HG03342 (cell line): ENCODE measurements around the gene TRAPPC3.

Source experiments
- ATAC-seq: cut with Tn5 transposase; IDR thresholded peaks from one replicate; pipeline ENCODE4 v1.9.1; 2021; ENCODE audit warnings: mild to moderate bottlenecking, moderate library complexity; ENCODE audit not compliant: unreplicated experiment

TRAPPC3 gene

DNA sequence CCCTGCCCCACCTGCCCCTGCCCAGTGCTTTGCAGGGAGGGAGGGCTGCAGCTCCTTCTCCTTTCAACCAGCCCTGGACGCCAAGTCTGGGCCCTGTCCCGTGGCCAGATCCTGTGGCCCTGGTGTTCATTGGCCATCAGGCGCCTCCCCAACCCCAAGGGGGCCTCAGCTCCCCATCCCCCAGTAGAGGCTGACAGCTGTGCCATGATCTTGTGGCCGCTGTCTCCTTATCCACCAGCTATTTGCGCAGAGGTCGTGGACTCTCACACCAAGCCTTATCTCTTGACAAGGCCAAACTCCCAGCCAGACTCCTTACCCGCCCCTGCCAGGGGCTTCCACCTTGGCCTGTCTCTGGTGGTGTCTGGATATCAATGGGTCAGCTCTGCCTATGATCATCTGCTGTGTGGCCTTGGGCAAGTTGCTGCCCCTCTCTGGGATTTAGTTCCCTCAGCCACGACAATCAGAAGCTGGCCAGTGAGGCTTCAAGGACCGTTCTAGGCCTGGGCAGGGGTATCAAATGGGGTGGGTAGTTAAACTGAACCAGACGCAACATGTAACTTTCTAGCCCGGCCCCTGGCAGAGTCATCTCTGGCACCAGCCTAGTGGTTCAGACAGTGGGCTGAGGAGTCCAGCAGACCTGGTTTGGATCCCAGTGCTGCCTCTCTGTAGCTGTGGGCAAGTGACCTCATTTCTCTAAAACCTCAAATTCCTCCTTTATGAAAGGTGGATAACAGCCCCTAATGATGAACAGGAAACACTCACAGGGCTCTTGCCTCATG is 21.0 kb downstream of the TRAPPC3 start:
- ATAC-seq: no peak

DNA sequence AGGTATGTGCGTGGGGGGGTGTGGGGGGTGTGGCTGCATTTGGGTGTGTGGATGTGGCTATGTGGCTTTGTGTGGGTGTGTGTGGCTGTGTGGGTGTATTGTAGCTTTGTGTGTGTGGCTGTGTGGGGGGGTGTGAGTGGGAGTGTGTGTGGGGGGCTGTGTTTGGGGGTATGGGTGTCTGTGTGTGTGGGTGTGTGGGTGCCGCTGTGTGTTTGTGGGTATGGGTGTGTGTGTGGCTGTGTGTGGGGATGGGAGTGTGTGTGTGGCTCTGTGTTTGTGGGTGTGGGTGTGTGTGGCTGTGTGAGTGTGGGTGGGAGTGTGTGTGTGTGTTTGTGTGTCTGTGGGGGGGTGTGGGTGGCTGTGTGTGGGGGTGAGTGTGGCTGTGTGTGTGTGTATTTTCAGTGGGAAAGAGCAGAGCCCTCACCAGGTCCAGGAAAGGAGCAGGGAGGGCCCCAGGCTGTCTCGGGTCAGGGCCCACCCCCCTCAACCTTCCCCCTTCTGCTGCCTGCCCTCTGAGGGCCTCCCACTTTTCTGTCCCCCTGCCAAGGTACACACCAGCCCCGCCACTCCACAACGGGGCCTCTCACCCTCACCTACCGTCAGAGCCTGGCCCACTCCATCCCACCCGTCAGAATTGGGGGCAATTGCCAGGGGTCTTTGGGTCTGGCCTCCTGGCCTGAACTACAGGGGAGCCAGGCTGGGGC is 22.3 kb downstream of the TRAPPC3 start:
- ATAC-seq: no peak

DNA sequence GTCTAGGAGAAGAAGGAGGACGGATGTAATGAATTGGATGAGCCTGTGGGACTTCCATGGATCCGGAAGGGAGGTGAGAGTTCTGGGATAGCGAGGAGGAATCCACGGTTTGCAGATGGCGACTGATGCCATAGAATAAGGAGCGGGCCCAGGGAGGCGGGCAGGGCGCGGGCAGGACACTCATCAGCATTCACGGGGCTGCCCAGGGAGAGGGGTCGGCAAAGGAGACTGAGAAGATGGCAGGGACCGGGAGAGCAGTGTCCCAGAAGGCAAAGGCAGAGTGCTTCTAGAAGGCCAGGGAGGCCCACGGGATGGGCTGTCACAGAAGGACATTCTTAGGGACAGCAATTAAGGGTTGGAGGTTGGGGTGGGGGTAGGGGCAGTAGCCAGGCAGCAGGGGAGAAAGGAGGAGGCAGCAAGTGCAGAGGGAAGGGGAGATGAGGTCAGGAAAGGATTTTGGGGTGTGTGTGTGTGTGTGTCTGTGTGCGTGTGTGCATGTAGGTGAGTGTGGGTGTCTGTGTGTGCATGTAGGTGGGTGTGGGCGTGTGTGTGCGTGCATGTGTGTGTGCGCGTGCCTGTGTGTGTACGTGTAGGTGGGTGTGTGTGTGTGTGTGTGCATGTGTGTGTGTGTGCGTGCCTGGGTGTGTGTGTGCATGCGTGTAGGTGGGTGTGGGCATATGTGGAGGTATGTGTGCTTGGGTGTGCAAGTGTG is 23.1 kb downstream of the TRAPPC3 start:
- no peak for ATAC-seq

DNA sequence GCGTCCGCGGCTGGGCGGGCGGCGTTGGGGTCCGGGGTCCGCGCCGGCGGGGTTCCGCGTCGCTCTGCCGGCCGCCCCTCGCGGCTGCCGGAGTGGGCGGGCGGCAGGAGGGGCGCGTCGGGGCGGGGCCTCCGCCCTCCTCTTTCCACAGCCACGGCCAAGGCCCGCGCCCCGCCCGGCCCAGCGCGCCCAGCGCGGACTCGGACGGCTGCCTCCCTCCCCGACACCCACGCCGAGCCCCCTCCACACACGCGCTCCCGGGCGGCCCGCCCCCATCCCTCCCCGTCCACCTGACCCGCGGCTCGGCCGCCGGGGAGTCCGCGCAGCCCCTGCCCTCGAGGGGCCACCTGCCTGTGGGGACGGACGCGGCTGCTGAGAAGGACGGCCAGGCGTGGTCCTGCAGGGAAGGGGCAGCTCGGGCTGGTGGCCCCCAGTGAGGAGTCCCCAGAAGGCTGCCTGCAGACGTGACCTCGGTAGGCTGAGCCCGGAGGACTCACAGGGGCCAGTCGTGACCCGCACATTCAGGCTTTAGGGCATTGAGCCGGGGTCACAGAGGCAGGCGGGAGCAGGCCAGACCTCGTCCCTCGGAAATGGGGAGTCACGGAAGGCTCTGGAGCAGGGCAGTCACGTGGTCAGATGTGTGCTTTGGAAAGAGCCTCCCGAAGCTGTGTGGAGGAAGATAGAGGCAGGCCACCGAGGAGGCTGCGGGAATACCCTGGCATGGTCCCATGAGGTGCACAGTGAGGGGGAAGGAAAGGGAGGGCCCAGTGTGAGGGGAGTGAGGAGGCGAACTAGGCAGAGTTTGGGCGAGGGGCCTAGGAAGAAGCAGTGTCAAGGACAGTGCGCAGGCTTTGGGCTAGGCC is 23.9 kb downstream of the TRAPPC3 start, which contains the start of gene COL8A2:
TSS of gene COL8A2 (minus strand) at position 94 of the 863 bp plus-strand sequence. CDS start 24,980 bp downstream, outside the sequence.
- ATAC-seq: no peak

DNA sequence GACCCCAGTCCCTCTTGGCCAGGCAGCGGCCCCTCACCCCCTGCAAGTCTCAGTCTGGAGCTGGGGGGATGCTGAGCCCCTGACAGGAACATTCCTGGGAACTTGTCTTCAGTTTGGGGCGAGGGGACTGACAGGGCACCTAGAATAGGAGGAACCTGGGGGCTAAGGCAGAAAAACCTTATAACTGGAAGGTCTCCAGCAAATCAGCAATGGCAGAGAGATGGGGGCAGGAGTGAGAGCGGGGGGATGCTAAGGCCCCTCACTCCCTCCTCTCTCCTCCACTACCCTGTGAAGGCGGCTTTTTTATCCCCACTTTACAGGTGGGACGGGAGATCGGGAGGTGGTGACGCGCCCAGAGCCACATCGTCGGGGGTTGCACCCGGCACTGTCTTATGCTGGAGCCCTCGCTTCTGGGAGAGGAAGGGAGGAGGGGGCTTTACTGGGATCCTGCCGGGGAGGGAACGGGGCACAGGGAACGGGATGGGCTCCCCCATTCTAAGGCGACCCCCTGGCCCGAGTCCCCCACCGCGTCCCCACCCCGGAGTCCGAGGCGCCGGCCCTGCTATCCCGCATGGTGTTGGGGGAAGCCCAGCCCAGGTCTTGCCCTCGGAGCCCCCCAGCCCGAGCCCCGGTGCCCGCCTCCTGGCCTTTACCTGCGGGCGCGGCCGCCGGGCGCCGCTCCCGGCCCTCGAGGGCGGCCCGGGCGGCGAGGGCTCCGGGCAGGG is 24.7 kb downstream of the TRAPPC3 start:
- ATAC-seq: no peak

DNA sequence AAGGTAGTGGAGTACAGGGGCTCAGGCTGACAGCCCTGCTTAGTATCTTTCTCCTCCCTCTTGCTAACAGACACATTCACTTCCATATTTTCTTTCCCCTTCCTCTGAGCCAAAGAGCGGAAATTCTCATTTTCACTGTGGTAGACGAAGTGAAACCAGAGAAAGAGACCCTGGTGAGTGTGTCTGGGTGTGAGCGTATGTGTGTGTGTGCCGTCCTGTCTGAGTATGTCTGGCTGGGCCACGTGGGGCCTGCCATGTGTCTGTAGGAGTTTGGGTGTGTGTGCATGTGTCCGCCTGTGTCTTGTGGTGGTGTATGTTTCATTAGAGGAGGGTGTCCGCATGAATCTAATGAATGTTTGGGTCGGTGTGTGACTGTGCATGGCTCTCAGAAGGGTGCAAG is 25.9 kb downstream of the TRAPPC3 start:
- no peak for ATAC-seq

DNA sequence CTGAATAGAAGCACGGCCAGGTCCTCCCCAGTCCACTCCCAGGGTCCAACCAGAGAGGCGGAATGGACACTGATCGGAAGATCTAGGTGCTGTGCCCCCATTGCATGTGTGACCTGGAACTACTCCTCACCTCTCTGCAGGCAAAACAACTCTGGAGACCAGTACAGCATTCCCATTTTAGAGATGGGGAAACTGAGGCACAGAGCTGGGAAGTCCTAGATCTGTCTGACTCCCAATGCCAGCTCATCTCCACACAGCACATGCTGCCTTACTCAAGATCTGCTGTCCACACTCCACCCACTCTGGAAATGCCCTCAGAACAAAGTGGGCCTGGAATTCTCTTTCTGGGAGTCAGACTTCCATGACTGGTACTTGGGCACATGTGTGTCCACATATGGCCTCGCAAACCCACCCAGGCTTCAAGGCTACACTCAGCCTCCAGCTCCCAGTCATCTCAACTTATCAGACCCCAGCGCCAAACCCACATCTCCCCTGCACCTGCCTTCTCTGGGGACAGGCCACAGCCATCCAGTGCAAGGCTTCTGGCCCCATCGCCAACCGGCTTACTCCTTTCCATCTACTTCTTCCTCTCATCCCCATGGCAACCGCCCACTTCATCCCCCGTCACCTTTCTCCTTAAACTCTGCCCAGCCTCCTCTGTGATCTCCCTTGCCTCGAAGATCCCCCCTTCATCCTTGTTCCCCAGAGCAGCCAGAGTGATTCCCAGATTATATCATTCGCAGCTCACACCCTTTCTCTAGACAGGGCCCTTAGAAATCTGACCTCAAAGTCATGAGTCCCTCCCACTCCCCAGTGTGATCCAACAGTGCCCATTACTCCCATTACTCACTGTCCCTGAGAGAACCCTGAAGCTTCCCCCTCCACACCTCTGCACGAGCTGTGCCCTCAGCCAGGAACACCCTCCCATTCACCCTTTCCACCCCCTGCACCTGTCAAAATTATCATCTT is 26.9 kb downstream of the TRAPPC3 start:
- ATAC-seq: no peak

DNA sequence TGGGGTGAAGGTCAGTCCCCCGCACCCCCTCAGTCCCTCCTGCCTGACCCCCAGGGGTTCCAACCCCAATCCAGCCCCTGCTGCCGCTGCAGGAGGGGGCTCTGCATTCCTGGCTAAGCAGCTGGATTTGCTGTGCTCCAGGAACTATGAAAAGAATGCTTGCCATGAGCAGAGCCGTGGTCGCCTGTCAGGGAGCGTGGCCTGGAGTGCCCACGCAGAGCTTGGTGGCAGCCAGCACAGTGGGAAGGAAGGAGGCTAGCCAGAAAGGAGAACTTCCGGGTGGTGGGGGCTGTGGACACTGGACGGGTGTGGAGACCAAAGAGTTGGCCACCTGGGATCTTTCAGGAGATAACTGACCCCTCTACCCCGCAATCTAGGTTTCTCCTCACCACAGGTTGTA is 29.8 kb downstream of the TRAPPC3 start:
- ATAC-seq: no peak

DNA sequence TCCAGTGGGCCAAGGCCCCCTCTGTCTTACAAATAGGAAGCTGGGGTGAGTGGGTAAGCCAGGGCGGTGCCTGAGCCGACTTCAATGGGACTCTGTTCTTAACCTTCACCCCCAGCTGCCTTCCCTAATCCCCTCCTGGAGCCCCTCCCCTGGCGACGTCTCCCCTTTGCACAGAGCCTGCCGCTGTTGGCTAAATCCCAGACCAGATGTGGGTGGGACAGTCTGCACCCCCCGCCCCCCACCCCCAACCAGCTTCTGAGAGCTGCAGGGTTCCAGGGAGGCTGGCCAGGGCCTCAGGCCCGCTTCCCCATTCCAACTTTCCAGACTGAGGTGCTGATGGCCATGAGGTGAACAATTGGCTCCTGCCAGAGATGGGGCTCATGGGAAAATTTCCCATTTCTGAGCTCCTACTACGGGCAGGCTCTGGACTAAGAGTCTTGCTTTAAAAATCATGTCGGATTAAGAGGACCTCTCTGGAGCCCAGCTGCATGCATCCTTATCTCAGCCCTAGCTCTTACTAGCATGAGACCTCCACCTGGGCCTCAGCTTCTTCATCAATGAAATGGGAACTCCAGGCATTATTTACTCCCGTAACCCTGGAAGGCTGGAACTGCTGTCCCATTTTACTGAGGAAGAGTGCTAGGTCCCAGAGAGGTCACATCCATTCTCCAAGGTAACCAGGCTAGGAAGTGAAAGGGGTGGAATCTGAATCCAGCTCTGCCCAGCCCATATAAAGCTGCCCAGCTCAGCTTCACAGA is 30.7 kb downstream of the TRAPPC3 start:
- no peak for ATAC-seq

DNA sequence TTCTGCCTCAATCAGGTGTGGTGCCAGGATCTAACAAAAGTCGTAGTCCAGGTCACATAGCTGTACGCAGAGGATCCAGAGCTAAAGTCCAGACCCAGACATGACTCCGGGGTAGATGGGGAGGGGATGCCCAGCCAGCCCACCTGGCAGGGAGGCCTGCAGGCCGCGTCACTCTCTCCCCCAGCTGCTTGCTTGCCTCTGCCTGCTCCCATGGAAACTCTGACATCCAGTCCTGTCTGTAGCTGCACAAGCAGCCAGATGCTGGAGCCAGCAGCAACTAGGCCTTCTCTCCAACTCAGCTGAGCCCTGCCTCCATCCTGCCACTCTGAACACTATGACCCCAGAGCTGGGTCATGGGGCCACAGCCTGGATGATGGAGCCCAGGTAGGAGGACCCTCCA is 32.4 kb downstream of the TRAPPC3 start:
- no peak for ATAC-seq

DNA sequence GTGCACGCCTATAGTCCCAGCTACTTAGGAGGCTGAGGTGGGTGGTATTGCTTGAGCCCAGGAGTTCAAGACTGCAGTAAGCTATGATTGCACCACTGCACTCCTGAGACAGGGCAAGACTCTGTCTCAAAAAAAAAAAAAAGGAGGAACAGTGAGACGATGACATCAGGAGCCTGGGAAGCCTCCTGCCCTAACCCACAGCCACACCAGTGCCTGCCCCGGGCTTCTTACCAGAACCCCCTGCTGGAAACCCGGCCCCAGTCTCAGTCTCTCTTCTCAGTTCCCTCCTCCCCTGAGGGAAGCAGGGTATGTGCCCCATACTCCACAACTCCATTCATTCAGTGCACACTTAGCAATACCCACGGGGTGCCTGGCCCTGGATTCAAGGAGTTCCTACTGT is 33.4 kb downstream of the TRAPPC3 start:
- no peak for ATAC-seq

DNA sequence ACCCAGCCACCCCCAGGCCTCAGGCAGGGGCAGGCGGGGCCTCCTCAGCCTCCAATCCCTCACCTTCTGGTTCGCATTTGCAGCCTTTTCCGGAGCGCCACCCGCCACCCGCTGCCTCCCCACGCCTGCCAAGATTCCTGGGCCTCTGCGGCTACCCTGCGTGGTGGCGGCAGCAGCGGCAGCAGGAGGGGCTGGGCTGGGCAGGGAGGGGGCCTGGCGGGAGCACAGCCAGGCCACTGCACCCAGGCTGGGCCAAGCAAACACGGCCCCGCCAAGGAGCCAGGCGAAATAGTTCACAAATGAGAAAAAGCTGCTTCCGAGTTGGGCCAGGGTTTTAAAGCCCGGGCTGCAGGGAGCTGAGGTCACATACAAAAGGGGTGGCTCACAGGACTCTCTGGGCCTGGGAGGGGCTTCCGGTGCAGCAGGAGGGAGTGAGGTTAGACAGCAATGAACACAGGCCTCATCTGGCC is 34.1 kb downstream of the TRAPPC3 start:
- ATAC-seq: no peak

DNA sequence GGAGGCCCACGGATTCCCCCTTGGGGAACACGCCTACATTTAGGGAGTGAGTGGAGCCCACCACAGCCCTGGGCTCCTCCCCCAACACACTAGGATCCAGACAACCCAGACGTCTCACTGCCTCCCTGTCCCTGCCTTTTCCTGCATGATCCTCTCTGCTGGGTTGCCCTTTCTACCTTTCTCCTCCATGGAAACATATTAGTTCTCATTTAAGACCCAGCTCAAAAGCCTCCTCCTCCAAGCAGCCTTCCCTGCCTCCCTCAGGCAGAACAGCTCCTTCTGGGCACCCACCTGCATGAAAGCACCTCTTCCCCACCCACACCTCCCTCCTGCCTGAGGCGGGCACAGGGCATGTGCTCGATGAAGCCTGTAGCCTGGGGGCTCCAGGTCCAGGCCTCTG is 34.9 kb downstream of the TRAPPC3 start:
- ATAC-seq: no peak

DNA sequence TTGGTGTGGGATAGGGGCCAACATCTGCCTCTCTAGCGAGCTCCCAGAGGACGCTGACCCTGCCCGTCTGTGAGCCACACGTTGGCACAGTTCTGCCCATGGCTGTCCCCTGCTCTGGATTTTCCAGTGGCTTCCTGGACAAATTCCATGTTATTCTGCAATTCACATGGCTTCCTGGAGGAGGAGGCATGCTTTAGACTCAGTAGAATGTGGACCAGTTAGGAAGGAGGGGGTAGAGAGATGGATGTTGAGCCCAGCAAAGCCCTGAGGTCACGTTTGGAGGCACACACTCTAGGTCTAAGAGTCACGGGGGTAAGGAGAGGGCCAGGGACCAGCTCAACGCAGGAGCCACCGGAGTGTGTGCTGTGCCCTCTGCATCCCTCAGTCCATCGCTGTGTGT is 36.5 kb downstream of the TRAPPC3 start:
- ATAC-seq: no peak

DNA sequence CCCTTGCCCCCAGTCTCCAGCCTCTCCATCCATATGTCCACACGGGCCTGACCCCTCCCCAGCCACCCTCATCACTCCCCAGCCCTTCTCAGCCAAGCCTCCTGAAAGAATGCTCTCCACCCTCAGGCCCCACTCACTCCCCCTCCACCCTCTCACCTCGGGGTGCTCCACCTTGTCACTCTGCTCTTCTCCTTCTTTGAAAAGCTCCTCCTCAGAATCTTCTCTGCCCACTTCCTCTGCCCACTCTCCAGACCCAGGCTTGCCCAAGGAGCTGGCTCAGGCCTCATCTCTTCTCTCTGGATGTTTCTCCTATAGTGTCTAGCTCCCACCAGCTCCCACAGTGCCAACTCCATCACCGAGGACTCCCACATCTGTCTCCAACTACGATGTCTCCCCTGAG is 38.1 kb downstream of the TRAPPC3 start:
- no peak for ATAC-seq

DNA sequence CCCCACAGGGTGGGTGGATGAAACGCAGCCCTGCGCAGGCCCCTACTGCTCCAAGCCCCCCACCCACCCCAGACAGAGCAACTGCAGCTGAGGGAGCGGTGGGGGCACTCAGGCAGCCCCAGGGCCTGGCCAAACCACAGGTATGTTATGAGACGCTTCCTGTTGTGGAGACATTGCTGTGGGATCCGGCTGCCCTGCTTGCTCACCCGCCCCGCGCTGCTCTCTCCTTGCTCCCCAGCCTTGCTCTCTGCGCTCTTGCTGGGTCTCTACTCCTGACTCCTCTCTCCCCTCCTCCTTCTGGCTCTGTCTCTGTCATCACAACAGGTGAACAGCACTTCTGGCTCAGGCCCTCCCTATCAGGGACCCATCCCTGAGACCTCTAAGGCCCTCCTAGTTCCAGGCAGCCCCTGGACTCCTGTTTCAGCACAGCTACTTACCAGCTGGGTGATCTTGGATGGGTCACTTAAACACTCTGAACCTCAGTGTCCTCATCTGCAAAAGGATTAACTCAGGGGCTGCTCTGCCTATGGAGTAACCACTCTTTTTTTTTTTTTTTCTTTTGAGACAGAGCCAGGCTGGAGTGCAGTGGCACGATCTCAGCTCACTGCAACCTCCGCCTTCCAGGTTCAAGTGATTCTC is 40.1 kb downstream of the TRAPPC3 start:
- ATAC-seq: no peak

DNA sequence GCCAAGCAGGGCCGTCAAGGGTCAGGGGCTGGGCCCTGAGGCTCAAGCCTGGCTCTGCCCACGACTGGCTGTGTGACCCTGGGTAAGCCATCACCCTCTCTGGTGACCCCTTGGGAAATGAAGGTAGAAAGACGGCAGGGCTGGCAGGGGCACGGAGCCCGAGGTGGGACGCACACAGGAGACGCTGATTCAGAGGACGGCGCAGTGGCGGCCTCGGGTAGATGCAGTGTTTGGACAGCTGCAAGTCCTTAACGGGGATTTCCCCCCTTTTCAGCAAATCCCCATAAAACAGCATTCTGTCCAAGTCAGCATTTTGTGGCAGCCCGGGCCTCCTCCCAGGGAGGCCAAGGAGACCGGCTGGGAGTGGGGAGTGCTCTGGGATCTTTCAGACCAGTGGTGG is 41.0 kb downstream of the TRAPPC3 start:
- ATAC-seq: no peak

DNA sequence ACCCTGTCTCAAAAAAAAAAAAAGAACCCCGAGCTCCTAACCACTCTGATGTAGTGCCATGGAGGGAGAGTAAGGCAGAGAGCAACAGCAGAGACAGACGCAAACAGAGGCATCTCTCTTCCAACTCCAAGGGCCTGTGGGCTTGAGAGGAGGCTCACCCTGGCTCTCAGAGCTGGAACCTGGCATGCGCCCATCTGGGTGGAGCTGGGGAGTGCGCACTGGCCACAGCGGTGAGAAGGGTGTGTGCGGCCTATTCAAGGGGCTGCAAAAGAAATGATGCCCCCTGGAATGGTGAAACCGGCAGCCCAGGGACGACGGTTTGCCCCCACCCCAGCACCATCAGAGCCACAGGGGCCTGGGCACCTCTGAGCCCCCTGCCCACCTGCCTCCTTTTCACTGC is 41.9 kb downstream of the TRAPPC3 start:
- ATAC-seq: no peak
